B cell (primary cell): Measurements from ENCODE around the gene ATP6V0A1. TPM values are rescaled to one million over a fixed set of nuclear protein-coding genes. Genes with fewer than 3 reads are reported as not detected.
"Not testable (repeated sequence)": the region's sequence is repeated elsewhere in the genome, so short reads cannot be mapped to it uniquely, and the experiment has no call there.

Experiments
- ATAC-seq: fragments of 200-7000 bp; cut with Tn5 transposase; one replicate; pipeline ENCODE4 v1.10.0; 2021; ENCODE audit warnings: low read depth, mild to moderate bottlenecking, moderate number of reproducible peaks, moderate library complexity
- CTCF ChIA-PET: fragments of 350-600 bp; sonication (Branson Sonifier 250); formaldehyde crosslinking; loops from one replicate; lab custom pipeline; 2021; ENCODE audit warnings: antibody characterized with exemption, inconsistent platforms; lab: Charles Lee
- POLR2A ChIA-PET: fragments of 350-600 bp; sonication (Branson Sonifier 250); formaldehyde crosslinking; loops from one replicate; lab custom pipeline; 2021; ENCODE audit warnings: antibody characterized with exemption; lab: Charles Lee
- DNase-seq: peaks from one replicate; pipeline ENCODE4 v3.0.0; 2013
- H2AFZ ChIP-seq: 2 replicates; pipeline ENCODE4 v1.6.1; 2012; ENCODE audit warnings: mild to moderate bottlenecking, low read depth, low read length; ENCODE audit not compliant: insufficient read depth, poor library complexity, severe bottlenecking
- H3K27ac ChIP-seq, 2 donors: 1 replicate in 1 of 2; 2 replicates in 1 of 2; pipeline ENCODE4 v1.5.1; 2012 to 2013; ENCODE audit warnings: low read length in 2 of 2, mild to moderate bottlenecking in 2 of 2, moderate library complexity in 1 of 2
- H3K27me3 ChIP-seq, 4 experiments: fragments of 200-600 bp in 1 of 4; sonication (generic) in 1 of 4; replicated peaks in 1 of 4; 1 replicate in 2 of 4; 2 replicates in 2 of 4; pipeline versions ENCODE4 v1.6.1 to v1.7.0; 2013 to 2016; ENCODE audit warnings: low read length in 3 of 4, mild to moderate bottlenecking in 2 of 4, mixed read lengths in 1 of 4, moderate library complexity in 1 of 4; ENCODE audit not compliant: insufficient read depth in 4 of 4, control insufficient read depth in 3 of 4; ENCODE audit errors: control extremely low read depth in 1 of 4
- H3K36me3 ChIP-seq, 2 experiments: replicated peaks in 1 of 2; 1 replicate in 1 of 2; 2 replicates in 1 of 2; pipeline versions ENCODE4 v1.6.1 to v1.7.1; 2013; ENCODE audit warnings: low read length in 1 of 2; ENCODE audit not compliant: insufficient read depth in 2 of 2, control insufficient read depth in 1 of 2; ENCODE audit errors: control extremely low read depth in 1 of 2, extremely low read depth in 1 of 2
- H3K4me1 ChIP-seq, 2 donors: fragments of 200-600 bp in 1 of 2; sonication (generic) in 1 of 2; 1 replicate in 1 of 2; 2 replicates in 1 of 2; pipeline versions ENCODE4 v1.5.1 to v1.6.1; 2013 to 2017; ENCODE audit warnings: low read length in 2 of 2; ENCODE audit not compliant: control insufficient read depth in 2 of 2, insufficient read depth in 2 of 2
- H3K4me2 ChIP-seq: replicated peaks from 2 replicates; pipeline ENCODE3; 2012; ENCODE audit warnings: mild to moderate bottlenecking, low read depth, low read length; ENCODE audit not compliant: poor library complexity, severe bottlenecking
- H3K4me3 ChIP-seq, 5 experiments: fragments of 200-600 bp in 1 of 5; sonication (generic) in 1 of 5; 1 replicate in 3 of 5; 2 replicates in 2 of 5; pipeline versions ENCODE4 v1.5.1 to v1.7.0; 2011 to 2016; ENCODE audit warnings: low read length in 4 of 5, mild to moderate bottlenecking in 4 of 5, low read depth in 2 of 5, control low read depth in 1 of 5, moderate library complexity in 1 of 5; ENCODE audit not compliant: insufficient read depth in 1 of 5; ENCODE audit errors: control extremely low read depth in 1 of 5, extremely low read depth in 1 of 5
- H3K79me2 ChIP-seq: fragments of 200-600 bp; sonication (generic); one replicate; pipeline ENCODE4 v1.6.0; 2016; ENCODE audit warnings: low read length; ENCODE audit not compliant: control insufficient read depth, insufficient read depth
- H3K9ac ChIP-seq: fragments of 200-600 bp; sonication (generic); 2 replicates; pipeline ENCODE4 v1.6.1; 2017; ENCODE audit warnings: mild to moderate bottlenecking, low read length, moderate library complexity
- H3K9me3 ChIP-seq, 3 donors: one replicate each; pipeline versions ENCODE4 v1.6.1 to v1.7.1; 2013; ENCODE audit warnings: low read length in 2 of 3; ENCODE audit not compliant: control insufficient read depth in 2 of 3, insufficient read depth in 1 of 3; ENCODE audit errors: control extremely low read depth in 1 of 3
- H4K20me1 ChIP-seq: 2 replicates; pipeline ENCODE4 v1.6.0; 2012; ENCODE audit warnings: mild to moderate bottlenecking, low read length; ENCODE audit not compliant: insufficient read depth, control insufficient read depth, poor library complexity, severe bottlenecking
- H3K27ac Mint-ChIP-seq: one replicate; pipeline ENCODE4 v1.8.0; 2021; ENCODE audit warnings: mixed read lengths
- H3K27me3 Mint-ChIP-seq: one replicate; pipeline ENCODE4 v1.8.0; 2021; ENCODE audit warnings: mixed read lengths
- H3K4me1 Mint-ChIP-seq: one replicate; pipeline ENCODE4 v1.8.0; 2021; ENCODE audit warnings: mixed read lengths
- H3K4me3 Mint-ChIP-seq: one replicate; pipeline ENCODE4 v1.8.0; 2021; ENCODE audit warnings: mixed read lengths
- H3K9me3 Mint-ChIP-seq: one replicate; pipeline ENCODE4 v1.8.0; 2022; ENCODE audit warnings: mixed read lengths; ENCODE audit not compliant: insufficient read depth
- CTCF ChIP-seq: fragments of 200-600 bp; IDR thresholded peaks from one replicate; pipeline ENCODE4 v1.8.0; 2022; ENCODE audit warnings: antibody characterized with exemption, mild to moderate bottlenecking
- EZH2 ChIP-seq: IDR thresholded peaks from 2 replicates; pipeline ENCODE4 v1.6.1; 2012; ENCODE audit warnings: borderline replicate concordance, low read depth, mild to moderate bottlenecking, moderate library complexity, low read length; ENCODE audit not compliant: insufficient read depth, poor library complexity, severe bottlenecking
- WGBS: methylation state at CpG from one replicate; pipeline ENCODE4 v1.1.5; 2013; ENCODE audit warnings: missing lambda C conversion rate; ENCODE audit not compliant: insufficient coverage; 5-methylcytosine and 5-hydroxymethylcytosine counted together
- intact Hi-C: fragments of 100-400 bp; cut with micrococcal nuclease; formaldehyde crosslinking; loops from one replicate; pipeline ENCODE4 v1.10.0; 2022
- polyA plus RNA-seq: library from polyadenylated mRNA; depleted of rRNA; stranded (reverse); fragments of >200 nt; gene quantifications from 2 replicates; pipeline ENCODE4 v1.2.3, GENCODE V29; 2012
- total RNA-seq, 2 donors: library from RNA; stranded (reverse); fragments of 120-200 nt in 1 of 2; gene quantifications; 1 replicate in 1 of 2; 2 replicates in 1 of 2; pipeline versions ENCODE4 v1.2.3 to v1.2.4, GENCODE V29; 2013 to 2022

The ATP6V0A1 gene
- total and polyA plus RNA-seq, 2 donors (not counting 1 experiment from before 2014, with no cell fraction given) = 59.1 to 90.9 TPM

- H3K27me3 Mint-ChIP-seq, H3K4me3 ChIP-seq, H3K27ac ChIP-seq, H3K27ac Mint-ChIP-seq, H3K27me3 ChIP-seq, H2AFZ ChIP-seq, H3K9me3 ChIP-seq, H3K4me3 Mint-ChIP-seq, intact Hi-C loops, H4K20me1 ChIP-seq, DNase-seq, H3K4me2 ChIP-seq, ATAC-seq, POLR2A ChIA-PET, H3K9ac ChIP-seq, H3K9me3 Mint-ChIP-seq, H3K79me2 ChIP-seq: not testable (repeated sequence)
- CTCF ChIA-PET = interaction anchor here (0.6 to 1.4 kb wide), 3 partner anchors 9 to 17 kb away, joined by 3 to 4 read pairs (median 3); partner anchors contain the start of gene NAGLU
- WGBS = 91% methylated on average over 1 of the region's 9 CpGs
- Histone ChIP-seq H3K4me1 (peaks cover 10 to 16% of the 10 kb centered on the region in 2 donors), H3K36me3 (peaks cover 0 to 12% of the 10 kb centered on the region in 2 experiments)
- peaks cover 16% of the 10 kb centered on the region for H3K4me1 Mint-ChIP-seq
Measured at GRCh38 chr17:42545755-42546505, 87.3 kb downstream of the ATP6V0A1 start.

GRCh38 chr17:42547001-42547461 is 88.4 kb downstream of the ATP6V0A1 start:
- H3K4me3 Mint-ChIP-seq = peak overlapping the region; percentile 26
- DNase-seq (no peak), ATAC-seq (no peak)
- TF ChIP-seq CTCF = no peak
- TF ChIP-seq EZH2 = no peak
- no peaks in the 10 kb centered on the region for H3K27me3 Mint-ChIP-seq
- Histone ChIP-seq H2AFZ (no peak overlapping the region), H3K4me2 (no peak overlapping the region), H4K20me1 (peaks cover 10% of the 10 kb centered on the region), H3K9me3 (no peaks in the 10 kb centered on the region), H3K79me2 (peaks cover 3% of the 10 kb centered on the region), H3K4me3 (no peak overlapping the region), H3K4me1 (peaks cover 10 to 16% of the 10 kb centered on the region in 2 donors), H3K27ac (no peak overlapping the region), H3K27me3 (no peaks in the 10 kb centered on the region), H3K36me3 (peaks cover 0 to 7% of the 10 kb centered on the region in 2 experiments), H3K9ac (no peak overlapping the region)
- no peaks in the 10 kb centered on the region for H3K9me3 Mint-ChIP-seq
- POLR2A ChIA-PET = interaction anchor here (1.8 to 2.1 kb wide), 2 partner anchors 11 to 20 kb away, joined by 6 to 8 read pairs; partner anchors contain the start of genes MLX and NAGLU
- intact Hi-C loops = no loop called here
- CTCF ChIA-PET = interaction anchor here (1.4 to 3.0 kb wide), 5 partner anchors 10 to 31 kb away, joined by 3 to 39 read pairs (median 9); partner anchors contain the start of genes NAGLU and PSMC3IP
- 96% methylated on average over 23 of the region's 23 CpGs for WGBS
- no peak overlapping the region for H3K27ac Mint-ChIP-seq
- peaks cover 16% of the 10 kb centered on the region for H3K4me1 Mint-ChIP-seq
